Activated naive CD8-positive, alpha-beta T cell treated with anti-CD3 and anti-CD28 coated beads, Interleukin-2, amount 10 ng/mL, durations not matched to agents 7 days and 5 days (primary cell): ENCODE results near the gene HOXC10. TPM values are rescaled to one million over a fixed set of nuclear protein-coding genes. Genes with fewer than 3 reads are reported as not detected.

Experiments
- ATAC-seq: fragments of 150-1000 bp; cut with Tn5 transposase; one replicate; pipeline ENCODE4 v1.10.0; 2021; ENCODE audit warnings: low read depth, moderate library complexity
- POLR2A ChIA-PET: fragments of 350-600 bp; sonication (Branson Sonifier 250); formaldehyde crosslinking; loops from one replicate; lab custom pipeline; 2021; ENCODE audit warnings: antibody characterized with exemption; lab: Charles Lee
- DNase-seq: peaks from one replicate; pipeline ENCODE4 v3.0.0; 2021
- H3K27ac Mint-ChIP-seq: one replicate; pipeline ENCODE4 v1.8.0; 2022; ENCODE audit warnings: mild to moderate bottlenecking, mixed read lengths
- H3K27me3 Mint-ChIP-seq: one replicate; pipeline ENCODE4 v1.8.0; 2022; ENCODE audit warnings: mild to moderate bottlenecking, moderate library complexity, mixed read lengths
- H3K36me3 Mint-ChIP-seq: one replicate; pipeline ENCODE4 v1.8.0; 2021; ENCODE audit warnings: mild to moderate bottlenecking, mixed read lengths
- H3K4me1 Mint-ChIP-seq: one replicate; pipeline ENCODE4 v1.8.0; 2021; ENCODE audit warnings: mixed read lengths
- H3K4me3 Mint-ChIP-seq: one replicate; pipeline ENCODE4 v1.8.0; 2022; ENCODE audit warnings: mild to moderate bottlenecking, moderate library complexity, mixed read lengths
- H3K9me3 Mint-ChIP-seq: one replicate; pipeline ENCODE4 v1.8.0; 2021; ENCODE audit warnings: mixed read lengths
- total RNA-seq, 2 experiments: library from RNA; stranded (reverse); gene quantifications; one replicate each; pipeline ENCODE4 v1.2.3, GENCODE V29; 2021

Gene HOXC10
- total RNA-seq, result not detected

GRCh38 chr12:53984901-53985691 lies at the start of gene HOXC10:
Gene HOXC10, plus strand, starts transcription at chr12:53985146. Its CDS starts 114 bp downstream, at chr12:53985260.
- Mint-ChIP-seq H3K27ac (peak within 1 kb of the TSS; percentile 72), H3K27me3 (peaks cover 95% of the 10 kb centered on the region), H3K4me3 (peak within 1 kb of the TSS; percentile 73), H3K4me1 (peaks cover 27% of the 10 kb centered on the region), H3K9me3 (no peaks in the 10 kb centered on the region), H3K36me3 (no peaks in the 10 kb centered on the region)
- DNase-seq, result peak; percentile 80
- ATAC-seq, result peak; percentile 48
- POLR2A ChIA-PET, result no interaction called here

DNA sequence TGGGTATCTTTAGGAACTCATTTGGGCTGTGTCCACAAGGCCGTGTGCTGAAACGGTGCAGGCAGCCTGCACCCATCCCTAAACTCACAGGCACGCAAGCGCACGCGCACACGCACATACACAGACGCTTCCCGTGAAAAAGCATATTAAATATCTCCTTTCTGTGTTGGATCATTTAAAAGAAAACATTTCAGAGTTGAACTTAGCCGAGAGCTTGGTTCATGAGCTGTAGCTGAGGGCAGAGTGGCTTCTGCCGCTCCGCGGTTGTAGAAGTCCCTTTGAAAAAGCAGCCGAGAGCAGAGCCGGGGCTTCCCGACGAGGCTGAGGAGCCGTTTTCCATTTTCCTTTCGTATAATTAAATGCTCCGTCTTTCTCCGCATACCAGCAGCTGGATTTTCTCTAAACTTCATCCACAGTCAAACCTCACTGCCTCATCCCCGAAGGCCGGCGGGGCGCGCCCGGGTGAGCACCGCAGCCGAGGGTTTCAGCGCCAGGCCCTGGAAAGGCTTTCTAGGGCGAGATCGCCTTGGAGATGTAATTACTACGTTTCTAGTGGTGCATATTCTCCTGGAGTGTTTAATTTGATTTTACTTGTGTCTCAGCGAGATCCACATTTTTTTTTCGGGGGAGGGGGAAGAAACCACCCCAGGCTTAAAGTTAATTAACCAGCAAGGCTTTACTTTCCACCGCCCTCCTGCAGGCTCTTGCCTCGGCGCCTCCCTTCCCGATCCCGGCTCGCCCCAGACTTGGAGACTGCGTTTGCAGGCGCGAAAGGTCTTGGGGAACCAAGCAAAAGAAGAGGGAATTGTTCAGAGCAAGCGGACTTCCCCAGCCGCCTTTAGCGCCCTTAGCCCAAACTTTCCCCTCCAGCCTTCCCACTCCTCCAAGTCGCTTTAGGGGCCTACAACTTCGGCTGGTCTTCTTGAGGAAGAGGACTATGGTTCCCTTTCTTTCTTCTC lies 49.3 kb upstream of the HOXC10 start:
- POLR2A ChIA-PET, result no interaction called here
- Mint-ChIP-seq H3K4me3 (peak overlapping the region; percentile 31), H3K36me3 (no peaks in the 10 kb centered on the region), H3K27me3 (peaks cover 90% of the 10 kb centered on the region), H3K27ac (no peak overlapping the region), H3K4me1 (no peaks in the 10 kb centered on the region), H3K9me3 (no peaks in the 10 kb centered on the region)
- ATAC-seq (no peak), DNase-seq (no peak)

- H3K9me3 Mint-ChIP-seq, result no peaks in the 10 kb centered on the region
- DNase-seq (no peak), ATAC-seq (no peak)
- H3K4me3 Mint-ChIP-seq, result no peak overlapping the region
- H3K4me1 Mint-ChIP-seq, result no peaks in the 10 kb centered on the region
- POLR2A ChIA-PET, result no interaction called here
- peaks cover 91% of the 10 kb centered on the region for H3K27me3 Mint-ChIP-seq
- no peaks in the 10 kb centered on the region for H3K36me3 Mint-ChIP-seq
- H3K27ac Mint-ChIP-seq, result no peak overlapping the region
Observed at GRCh38 chr12:53937099-53937498, 47.8 kb upstream of the HOXC10 start.

DNA sequence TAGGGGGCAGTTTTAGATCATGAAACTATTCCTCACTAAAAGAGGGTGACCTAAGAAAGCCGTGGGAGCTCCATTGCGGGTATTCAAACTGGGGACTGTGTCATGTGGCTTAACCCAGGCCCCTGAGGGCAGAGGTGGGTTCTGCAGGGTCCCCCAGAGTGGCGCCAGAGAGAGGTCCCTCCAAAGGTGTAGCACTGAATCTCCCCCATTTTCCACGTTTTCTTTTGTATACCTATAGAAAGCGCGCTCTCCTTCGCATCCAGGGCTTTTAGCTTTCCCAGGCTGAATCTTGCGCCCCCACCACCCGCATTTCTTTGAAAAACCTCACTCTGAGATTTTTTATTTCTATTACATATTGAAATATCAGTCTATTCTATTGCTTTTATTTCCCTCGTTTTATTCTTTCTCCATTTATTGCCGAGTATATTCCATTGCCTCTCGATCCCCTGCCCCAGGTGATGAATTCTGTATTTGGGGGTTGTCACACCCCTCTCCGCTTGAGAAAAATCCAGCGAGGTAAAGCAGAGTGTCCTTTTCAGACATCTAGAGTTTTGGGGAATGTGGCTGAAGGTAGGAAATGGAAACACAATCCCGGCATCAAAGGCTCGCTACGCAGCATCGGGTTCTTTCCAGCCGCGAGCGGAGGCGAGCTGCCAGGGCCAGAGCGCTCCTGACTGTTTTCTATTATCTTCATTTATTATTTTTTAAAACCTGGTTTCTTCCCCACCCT lies 47.2 kb upstream of the HOXC10 start:
- ATAC-seq (no peak), DNase-seq (no peak)
- Mint-ChIP-seq H3K27ac (peak overlapping the region; percentile 42), H3K4me1 (no peaks in the 10 kb centered on the region), H3K9me3 (no peaks in the 10 kb centered on the region), H3K27me3 (peaks cover 89% of the 10 kb centered on the region), H3K4me3 (no peak overlapping the region), H3K36me3 (no peaks in the 10 kb centered on the region)
- POLR2A ChIA-PET, result no interaction called here

- H3K27me3 Mint-ChIP-seq, result peaks cover 89% of the 10 kb centered on the region
- H3K9me3 Mint-ChIP-seq, result no peaks in the 10 kb centered on the region
- peak within 1 kb of the TSS; percentile 42 for H3K27ac Mint-ChIP-seq
- H3K4me1 Mint-ChIP-seq, result no peaks in the 10 kb centered on the region
- H3K36me3 Mint-ChIP-seq, result no peaks in the 10 kb centered on the region
- ATAC-seq (no peak), DNase-seq (no peak)
- no peak within 1 kb of the TSS for H3K4me3 Mint-ChIP-seq
- POLR2A ChIA-PET, result no interaction called here
Observed at GRCh38 chr12:53938326-53939140, 46.4 kb upstream of the HOXC10 start, which contains the start of gene HOXC13. Gene HOXC13, plus strand, starts transcription at chr12:53938831. Its CDS starts 76 bp downstream, at chr12:53938907.

DNA sequence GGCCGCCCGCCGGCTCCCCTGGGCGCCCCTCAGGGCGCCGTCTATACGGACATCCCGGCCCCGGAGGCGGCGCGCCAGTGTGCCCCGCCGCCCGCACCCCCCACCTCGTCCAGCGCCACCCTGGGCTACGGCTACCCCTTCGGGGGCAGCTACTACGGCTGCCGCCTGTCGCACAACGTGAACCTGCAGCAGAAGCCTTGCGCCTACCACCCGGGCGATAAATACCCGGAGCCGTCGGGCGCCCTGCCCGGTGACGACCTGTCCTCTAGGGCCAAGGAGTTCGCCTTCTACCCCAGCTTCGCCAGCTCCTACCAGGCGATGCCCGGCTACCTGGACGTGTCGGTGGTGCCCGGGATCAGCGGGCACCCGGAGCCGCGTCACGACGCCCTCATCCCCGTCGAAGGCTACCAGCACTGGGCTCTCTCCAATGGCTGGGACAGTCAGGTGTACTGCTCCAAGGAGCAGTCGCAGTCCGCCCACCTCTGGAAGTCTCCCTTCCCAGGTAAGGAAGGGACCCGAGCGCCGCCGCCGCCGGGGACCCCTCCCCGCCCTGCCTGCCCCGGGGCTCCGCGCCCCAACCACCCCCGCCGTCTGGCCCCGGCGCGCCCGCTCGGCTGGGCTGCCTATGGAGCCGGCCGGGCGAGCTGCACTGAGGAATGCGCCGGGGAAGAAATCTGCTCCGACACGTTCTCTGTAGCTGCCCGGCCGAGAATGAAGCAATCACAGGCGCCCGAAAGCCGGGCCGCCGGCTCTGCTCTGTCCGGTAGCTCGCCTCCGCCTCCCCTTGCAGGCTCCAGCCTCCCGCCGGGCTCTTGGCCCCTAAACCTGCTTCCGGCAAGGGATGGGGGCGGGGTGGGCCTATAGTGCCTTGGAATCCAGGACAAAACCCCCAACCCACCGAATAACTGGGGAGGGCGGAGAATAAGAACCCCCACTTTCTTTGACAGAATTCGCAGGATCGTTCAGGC lies 45.5 kb upstream of the HOXC10 start:
- no peak for DNase-seq
- Mint-ChIP-seq H3K4me3 (no peak overlapping the region), H3K4me1 (no peaks in the 10 kb centered on the region), H3K36me3 (no peaks in the 10 kb centered on the region), H3K27ac (no peak overlapping the region), H3K9me3 (no peaks in the 10 kb centered on the region), H3K27me3 (peaks cover 89% of the 10 kb centered on the region)
- ATAC-seq, result no peak
- POLR2A ChIA-PET, result no interaction called here

GRCh38 chr12:53940443-53941014 lies 44.4 kb upstream of the HOXC10 start:
- POLR2A ChIA-PET, result no interaction called here
- peak overlapping the region; percentile 10 for H3K27ac Mint-ChIP-seq
- H3K9me3 Mint-ChIP-seq, result no peaks in the 10 kb centered on the region
- ATAC-seq (no peak), DNase-seq (no peak)
- peaks cover 2% of the 10 kb centered on the region for H3K4me1 Mint-ChIP-seq
- H3K4me3 Mint-ChIP-seq, result no peak overlapping the region
- H3K36me3 Mint-ChIP-seq, result no peaks in the 10 kb centered on the region
- H3K27me3 Mint-ChIP-seq, result peaks cover 89% of the 10 kb centered on the region

DNA sequence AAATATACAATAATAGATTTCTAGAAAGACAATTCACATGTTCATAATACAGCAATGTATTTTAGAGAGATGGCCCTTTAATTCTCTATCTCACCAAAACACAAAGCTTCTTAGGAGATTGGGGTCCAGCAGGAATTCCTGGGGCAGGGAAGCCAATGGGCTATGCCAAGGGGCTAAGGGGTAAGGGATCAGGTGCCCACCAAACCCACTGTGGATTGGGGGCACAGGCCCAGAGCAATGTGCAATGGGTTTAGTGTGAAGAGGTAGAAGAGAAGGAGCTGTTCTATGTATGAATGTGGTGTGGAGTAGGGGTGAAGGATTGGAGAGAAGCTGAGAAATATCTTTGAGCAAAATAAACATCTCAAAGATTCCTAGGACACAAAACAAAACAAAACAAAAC lies 43.8 kb upstream of the HOXC10 start:
- Mint-ChIP-seq H3K9me3 (no peaks in the 10 kb centered on the region), H3K4me3 (no peak overlapping the region), H3K27me3 (peaks cover 89% of the 10 kb centered on the region), H3K27ac (no peak overlapping the region), H3K36me3 (no peaks in the 10 kb centered on the region), H3K4me1 (peaks cover 2% of the 10 kb centered on the region)
- no peak for ATAC-seq
- DNase-seq, result no peak
- POLR2A ChIA-PET, result no interaction called here

- DNase-seq (no peak), ATAC-seq (no peak)
- Mint-ChIP-seq H3K9me3 (no peaks in the 10 kb centered on the region), H3K27ac (no peak overlapping the region), H3K27me3 (peaks cover 90% of the 10 kb centered on the region), H3K36me3 (no peaks in the 10 kb centered on the region), H3K4me3 (no peak overlapping the region), H3K4me1 (peaks cover 2% of the 10 kb centered on the region)
- POLR2A ChIA-PET, result no interaction called here
Observed at GRCh38 chr12:53941750-53942149, 43.2 kb upstream of the HOXC10 start.

DNA sequence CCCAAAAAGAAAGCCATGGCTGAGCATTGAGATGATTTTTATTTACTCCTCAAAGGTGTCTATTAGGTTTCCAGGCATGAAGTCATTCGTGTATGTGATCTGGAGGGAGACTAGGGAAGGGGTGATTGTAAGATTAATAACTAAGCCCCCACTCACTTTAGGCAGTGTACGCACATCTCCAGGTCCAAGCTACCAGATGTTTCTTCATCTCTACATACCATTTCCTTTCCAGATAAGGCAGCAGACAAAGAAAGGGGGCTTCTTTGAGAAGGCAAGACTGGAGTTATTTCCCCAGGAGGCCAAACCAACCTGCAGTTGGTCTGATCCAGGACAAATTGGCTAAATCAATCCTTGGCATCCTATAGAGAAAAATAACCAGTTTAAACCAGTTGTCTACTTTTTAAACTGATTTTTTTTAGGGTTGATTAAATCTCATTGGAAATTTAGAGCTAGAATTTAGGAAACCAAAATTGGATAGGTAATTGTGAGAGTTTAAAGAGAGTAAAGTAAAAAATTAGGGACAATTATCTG lies 42.4 kb upstream of the HOXC10 start:
- Mint-ChIP-seq H3K27ac (no peak overlapping the region), H3K27me3 (peaks cover 90% of the 10 kb centered on the region), H3K4me3 (no peak overlapping the region), H3K4me1 (peaks cover 2% of the 10 kb centered on the region), H3K36me3 (no peaks in the 10 kb centered on the region), H3K9me3 (no peaks in the 10 kb centered on the region)
- ATAC-seq, result no peak
- no peak for DNase-seq
- POLR2A ChIA-PET, result no interaction called here

- Mint-ChIP-seq H3K36me3 (no peaks in the 10 kb centered on the region), H3K4me1 (peaks cover 2% of the 10 kb centered on the region), H3K9me3 (no peaks in the 10 kb centered on the region), H3K27me3 (peaks cover 94% of the 10 kb centered on the region), H3K27ac (no peak overlapping the region), H3K4me3 (no peak overlapping the region)
- DNase-seq, result no peak
- POLR2A ChIA-PET, result no interaction called here
- no peak for ATAC-seq
Observed at GRCh38 chr12:53944209-53944608, 40.7 kb upstream of the HOXC10 start.
